ENCODE measurements around the gene TFB1M. TPM values are rescaled to one million over a fixed set of nuclear protein-coding genes. Genes with fewer than 3 reads are reported as not detected.
A peak's percentile ranks its signal among the peaks of the same experiment; 100 is the strongest.
"Not testable (repeated sequence)": the region's sequence is repeated elsewhere in the genome, so short reads cannot be mapped to it uniquely, and the experiment has no call there.

TFB1M gene
- total and polyA plus RNA-seq, 7 donors, result 10.7 to 22.2 (median 15.1) TPM

GRCh38 chr6:155237613-155238012 lies 76.7 kb downstream of the TFB1M start:
- peaks cover 0 to 4% (median 0%) of the 10 kb centered on the region in 4 donors for H3K9me3 ChIP-seq
- no peak overlapping the region for H3K4me3 ChIP-seq
- intact Hi-C loops (cut with DNase I), result no loop called here
- DNase-seq, result no peak
- no peak for TF ChIP-seq CTCF (IDR thresholded peaks at IDR 0.05)
- TF ChIP-seq POLR2A (IDR thresholded peaks at IDR 0.05), result no peak
- no peak for TF ChIP-seq POLR2AphosphoS5 (IDR thresholded peaks at IDR 0.05)
- TF ChIP-seq EP300 (IDR thresholded peaks at IDR 0.05), result no peak
- WGBS, 2 donors, result 46 to 94% methylated on average over 1 of the region's 1 CpG
- no peaks in the 10 kb centered on the region for H3K36me3 ChIP-seq
- no peak overlapping the region for H3K27ac ChIP-seq
- no peaks in the 10 kb centered on the region for H3K27me3 ChIP-seq
- peaks cover 0 to 52% (median 40%) of the 10 kb centered on the region in 4 donors for H3K4me1 ChIP-seq

- peaks cover 0 to 45% (median 28%) of the 10 kb centered on the region in 4 donors for H3K4me1 ChIP-seq
- no peak overlapping the region for H3K4me3 ChIP-seq
- no peaks in the 10 kb centered on the region for H3K36me3 ChIP-seq
- WGBS, 2 donors, result 77 to 79% methylated on average over 5 of the region's 5 CpGs
- peak overlapping the region; percentile 46 to 81 (median 59) for H3K27ac ChIP-seq
- peaks cover 0 to 4% (median 0%) of the 10 kb centered on the region in 4 donors for H3K9me3 ChIP-seq
- intact Hi-C loops (cut with DNase I), result no loop called here
- no peaks in the 10 kb centered on the region for H3K27me3 ChIP-seq
- TF ChIP-seq POLR2A (IDR thresholded peaks at IDR 0.05), result no peak
- no peak for TF ChIP-seq CTCF (IDR thresholded peaks at IDR 0.05)
- TF ChIP-seq POLR2AphosphoS5 (IDR thresholded peaks at IDR 0.05), result no peak
- no peak for TF ChIP-seq EP300 (IDR thresholded peaks at IDR 0.05)
- no peak for DNase-seq
Measured at GRCh38 chr6:155235087-155235486, 79.2 kb downstream of the TFB1M start.

GRCh38 chr6:155234687-155235086 lies 79.6 kb downstream of the TFB1M start:
- H3K4me3 ChIP-seq, result no peak overlapping the region
- DNase-seq, result no peak
- peaks cover 0 to 45% (median 28%) of the 10 kb centered on the region in 4 donors for H3K4me1 ChIP-seq
- 92 to 95% methylated on average over 4 of the region's 4 CpGs for WGBS, 2 donors
- H3K9me3 ChIP-seq, result peaks cover 0 to 4% (median 0%) of the 10 kb centered on the region in 4 donors
- no peak for TF ChIP-seq POLR2A (IDR thresholded peaks at IDR 0.05)
- TF ChIP-seq CTCF (IDR thresholded peaks at IDR 0.05), result no peak
- no peak for TF ChIP-seq POLR2AphosphoS5 (IDR thresholded peaks at IDR 0.05)
- TF ChIP-seq EP300 (IDR thresholded peaks at IDR 0.05), result no peak
- peak overlapping the region; percentile 46 to 81 (median 59) for H3K27ac ChIP-seq
- H3K27me3 ChIP-seq, result no peaks in the 10 kb centered on the region
- H3K36me3 ChIP-seq, result no peaks in the 10 kb centered on the region
- intact Hi-C loops (cut with DNase I), result no loop called here

- H3K27me3 ChIP-seq, result no peaks in the 10 kb centered on the region
- WGBS, 2 donors, result 71 to 78% methylated on average over 4 of the region's 4 CpGs
- TF ChIP-seq CTCF (IDR thresholded peaks at IDR 0.05) (no peak), POLR2AphosphoS5 (IDR thresholded peaks at IDR 0.05) (no peak), POLR2A (IDR thresholded peaks at IDR 0.05) (no peak), EP300 (IDR thresholded peaks at IDR 0.05) (no peak)
- no peaks in the 10 kb centered on the region for H3K36me3 ChIP-seq
- H3K4me1 ChIP-seq, result peaks cover 0 to 48% (median 31%) of the 10 kb centered on the region in 4 donors
- intact Hi-C loops (cut with DNase I), result no loop called here
- DNase-seq, result no peak
- peaks cover 0 to 4% (median 0%) of the 10 kb centered on the region in 4 donors for H3K9me3 ChIP-seq
- peak overlapping the region; percentile 46 to 81 (median 59) for H3K27ac ChIP-seq
- no peak overlapping the region for H3K4me3 ChIP-seq
Measured at GRCh38 chr6:155234167-155234566, 80.1 kb downstream of the TFB1M start.

GRCh38 chr6:155232848-155233247 lies 81.4 kb downstream of the TFB1M start:
- Histone ChIP-seq H3K4me1 (peaks cover 0 to 61% (median 44%) of the 10 kb centered on the region in 4 donors), H3K4me3 (no peak overlapping the region), H3K9me3 (peaks cover 0 to 3% (median 0%) of the 10 kb centered on the region in 4 donors), H3K27me3 (no peaks in the 10 kb centered on the region), H3K36me3 (no peaks in the 10 kb centered on the region), H3K27ac (peak overlapping the region; percentile 34 to 81 (median 59))
- no peak for DNase-seq
- intact Hi-C loops (cut with DNase I), result no loop called here
- 88 to 89% methylated on average over 6 of the region's 6 CpGs for WGBS, 2 donors
- TF ChIP-seq POLR2AphosphoS5 (IDR thresholded peaks at IDR 0.05), result no peak
- no peak for TF ChIP-seq CTCF (IDR thresholded peaks at IDR 0.05)

GRCh38 chr6:155230975-155231374 lies 83.3 kb downstream of the TFB1M start:
- WGBS, 2 donors, result 80 to 82% methylated on average over 4 of the region's 4 CpGs
- H3K27me3 ChIP-seq; DNase-seq; intact Hi-C loops (cut with DNase I); H3K4me3 ChIP-seq; H3K36me3 ChIP-seq; H3K9me3 ChIP-seq: not testable (repeated sequence)
- Histone ChIP-seq H3K4me1 (peaks cover 0 to 66% (median 49%) of the 10 kb centered on the region in 4 donors), H3K27ac (peak overlapping the region in 1 of 4 donors; percentile 21)
